SH-SY5Y (cell line): ENCODE measurements around the gene PER2.

ENCODE experiments used
- GATA2 ChIP-seq: IDR thresholded peaks from 2 replicates; pipeline ENCODE4 v1.6.1; 2011; ENCODE audit warnings: mild to moderate bottlenecking, low read depth, low read length
- GATA3 ChIP-seq: IDR thresholded peaks from 2 replicates; pipeline ENCODE4 v1.6.1; 2011; ENCODE audit warnings: low read depth, mild to moderate bottlenecking, low read length, moderate library complexity

DNA sequence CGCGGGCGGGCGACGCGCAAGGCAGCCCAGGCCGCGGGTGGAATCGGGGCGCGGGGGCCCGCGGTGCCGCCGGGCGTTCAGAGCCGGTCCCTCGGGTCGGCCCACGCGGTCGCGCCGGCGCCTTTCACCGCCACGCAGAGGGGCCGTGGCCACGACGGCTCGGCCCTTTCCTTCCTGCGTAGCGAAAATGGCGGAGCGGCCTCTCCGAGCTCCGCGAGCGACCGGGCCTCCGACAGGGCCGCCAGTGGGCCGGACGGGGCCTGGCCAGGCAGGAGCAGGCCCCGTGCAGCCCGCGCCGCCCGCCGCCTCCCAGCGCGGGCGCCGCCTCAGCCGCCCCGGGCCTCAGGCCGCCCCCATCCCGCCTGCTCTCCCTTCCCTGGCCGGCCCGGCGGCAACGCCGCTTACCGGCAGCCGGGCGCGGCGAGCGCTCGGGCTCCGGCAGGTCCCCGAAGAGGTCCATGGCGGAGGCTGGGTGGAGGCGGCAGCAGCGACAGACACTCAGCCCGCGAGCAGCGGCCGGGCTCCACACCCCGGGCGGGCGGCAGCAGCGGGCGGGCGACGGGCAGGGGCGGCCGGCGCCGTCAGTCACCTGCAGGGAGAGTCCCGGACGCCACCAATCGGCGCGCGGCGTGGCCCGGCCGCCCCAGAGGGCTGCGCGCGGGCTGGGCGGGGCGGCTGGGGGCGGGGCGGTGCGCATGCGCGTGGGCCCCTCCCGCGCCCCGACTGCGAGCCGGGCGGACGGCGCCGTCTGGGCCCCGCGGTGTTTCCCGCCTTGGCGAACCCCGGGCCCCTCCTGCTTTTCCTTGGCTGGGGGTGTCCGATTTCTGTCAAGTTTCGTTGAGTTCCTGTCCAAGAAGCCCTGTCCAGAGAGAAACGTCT, 85.1 kb downstream of the PER2 start, which contains the start of gene ILKAP:
- TF ChIP-seq GATA3 (no peak), GATA2 (no peak)
